Urothelium cell line (cell line): ENCODE results near the gene FANCC.
"Not testable (repeated sequence)": the region's sequence is repeated elsewhere in the genome, so short reads cannot be mapped to it uniquely, and the experiment has no call there.

Experiments
- DNase-seq: peaks from one replicate; pipeline ENCODE4 v3.0.0; 2011; ENCODE audit warnings: low spot score, mixed read lengths
- FAIRE-seq: peaks from 2 replicates; lab custom pipeline; 2011; peaks lifted over from hg19 to GRCh38; lab: Jason Lieb, UNC

Gene FANCC

DNA sequence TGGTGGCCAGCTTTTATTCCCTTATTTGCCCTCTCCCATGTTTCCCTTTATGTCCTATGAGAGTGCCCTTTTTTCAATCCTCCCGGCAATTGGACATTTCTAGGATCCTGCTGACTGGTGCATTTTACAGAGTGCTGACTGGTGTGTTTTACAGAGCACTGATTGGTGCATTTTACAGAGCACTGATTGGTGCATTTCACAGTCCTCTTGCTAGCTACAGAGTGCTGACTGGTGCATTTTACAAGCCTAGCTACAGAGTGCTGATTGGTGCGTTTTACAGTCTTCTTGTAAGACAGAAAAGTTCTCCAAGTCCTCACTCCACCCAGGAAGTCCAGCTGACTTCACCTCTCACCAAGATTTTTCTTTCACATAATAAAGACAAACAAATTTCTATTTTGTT is 15.4 kb upstream of the FANCC start:
- FAIRE-seq = no peak

GRCh38 chr9:95330720-95331404 is 13.4 kb upstream of the FANCC start:
- FAIRE-seq (no peak), DNase-seq (no peak)

More for the DNA sequence above, 15.4 kb upstream of the FANCC start:
- DNase-seq = no peak

DNA sequence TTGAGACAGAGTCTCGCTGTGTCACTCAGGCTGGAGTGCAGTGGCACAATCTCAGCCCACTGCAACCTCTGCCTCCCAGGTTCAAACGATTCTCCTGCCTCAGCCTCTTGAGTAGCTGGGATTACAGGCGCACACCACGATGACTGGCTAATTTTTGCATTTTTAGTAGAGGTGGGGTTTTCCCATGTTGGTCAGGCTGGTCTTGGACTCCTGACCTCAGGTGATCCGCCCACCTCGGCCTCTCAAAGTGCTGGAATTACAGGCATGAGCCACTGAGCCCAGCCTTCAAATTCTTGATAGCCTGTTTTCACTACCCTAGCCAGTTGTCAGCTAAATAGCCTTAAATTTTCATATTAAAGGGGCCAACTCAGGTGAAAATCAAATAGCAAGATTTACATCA is 11.6 kb upstream of the FANCC start:
- not testable (repeated sequence) for FAIRE-seq

DNA sequence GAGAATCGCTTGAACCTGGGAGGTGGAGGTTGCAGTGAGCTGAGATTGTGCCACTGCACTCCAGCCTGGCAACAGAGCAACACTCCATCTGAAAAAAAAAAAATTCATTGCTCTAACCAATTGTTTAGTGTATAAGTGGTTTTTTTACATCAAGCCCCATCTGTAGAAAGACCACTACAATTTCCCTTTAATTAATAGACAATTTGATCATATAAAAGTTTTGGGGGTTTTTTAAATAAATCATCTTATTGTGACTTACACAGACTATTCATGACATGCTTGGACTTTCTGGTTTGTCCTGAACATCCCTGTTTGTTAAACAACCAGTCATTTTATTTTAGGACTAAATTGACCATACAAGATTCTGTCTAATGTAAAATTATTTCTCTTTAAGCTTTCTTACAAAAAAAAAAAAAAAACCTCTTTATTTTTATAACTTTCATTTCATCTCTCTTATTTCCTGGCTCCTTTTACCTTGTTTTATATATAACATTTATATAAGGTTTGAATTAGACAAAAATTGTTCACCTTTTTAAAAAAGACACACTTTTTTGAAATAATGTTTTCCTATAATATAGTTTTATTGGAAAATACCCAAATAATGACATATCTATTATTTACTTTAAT is 9.8 kb upstream of the FANCC start:
- FAIRE-seq = no peak
- no peak for DNase-seq

More for the DNA sequence above, 11.6 kb upstream of the FANCC start:
- not testable (repeated sequence) for DNase-seq

GRCh38 chr9:95325221-95325620 is 7.7 kb upstream of the FANCC start:
- FAIRE-seq = no peak
- DNase-seq = no peak

- no peak for FAIRE-seq
- no peak for DNase-seq
These were observed 343 bp upstream of the FANCC start for GRCh38 chr9:95317893-95318211.

DNA sequence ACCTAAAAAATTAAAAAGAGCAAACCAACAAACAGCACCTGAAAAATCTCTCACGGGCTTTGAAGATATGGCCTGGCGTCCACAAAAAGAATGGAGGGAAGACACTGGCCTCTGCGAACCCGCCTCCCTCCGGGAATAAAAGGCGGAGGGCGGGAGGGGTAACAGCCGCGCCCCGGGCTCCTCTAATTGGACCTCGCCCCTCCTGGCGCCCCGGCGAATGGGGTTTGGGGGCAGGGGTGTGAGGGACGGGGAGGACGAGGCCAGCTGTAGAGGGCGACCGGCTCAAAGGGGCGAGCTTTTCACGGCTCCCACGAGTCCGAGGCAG is 753 bp downstream of the FANCC start:
- FAIRE-seq = no peak
- peak; percentile 92 for DNase-seq

DNA sequence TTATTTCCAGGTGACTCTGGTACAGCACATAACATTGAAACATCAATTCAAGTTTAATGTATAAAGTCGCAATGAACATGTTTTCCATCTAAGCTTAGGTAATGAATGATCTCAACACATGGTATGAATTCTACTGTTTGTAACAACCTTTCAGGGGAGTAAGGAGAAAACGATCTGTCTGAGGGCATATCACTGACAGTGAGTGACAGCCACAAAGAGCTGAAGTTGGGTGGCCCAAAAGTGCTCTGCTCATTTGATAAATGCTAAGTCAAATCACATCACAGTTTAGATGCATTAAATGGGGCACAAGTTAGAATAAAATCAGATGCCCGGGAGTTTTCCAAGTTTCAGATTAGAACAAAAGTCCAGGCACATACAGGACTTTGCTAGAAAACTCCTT is 1.2 kb downstream of the FANCC start:
- DNase-seq = no peak
- no peak for FAIRE-seq

DNA sequence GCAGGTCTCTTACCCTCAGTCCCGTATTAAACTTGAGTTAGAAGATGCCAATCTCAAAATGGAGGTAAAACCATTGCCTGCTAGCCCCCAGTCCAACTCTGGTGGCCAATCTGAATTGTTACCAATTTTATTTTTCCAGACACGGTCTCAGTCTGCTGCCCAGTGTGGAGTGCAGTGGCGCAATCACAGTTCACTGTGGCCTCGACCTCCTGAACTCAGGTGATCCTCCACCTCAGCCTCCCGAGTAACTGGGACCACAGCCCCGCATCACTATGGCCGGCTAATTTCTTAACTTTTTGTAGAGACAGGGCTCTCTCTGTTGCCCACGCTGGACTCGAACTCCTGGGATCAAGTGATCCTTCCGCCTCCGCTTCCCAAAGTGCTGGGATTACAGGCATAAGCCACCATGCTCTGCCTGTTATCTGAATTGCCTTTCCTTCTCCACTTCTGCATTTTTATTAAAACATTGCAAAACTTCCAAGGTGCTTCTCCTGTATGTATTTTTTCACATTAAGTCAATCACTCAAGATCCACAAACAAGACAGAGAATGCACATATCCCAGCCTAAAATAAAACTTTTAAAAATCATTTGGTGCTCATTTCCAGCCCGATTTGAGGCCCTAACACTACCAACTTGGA is 2.3 kb downstream of the FANCC start:
- no peak for DNase-seq
- FAIRE-seq = no peak

GRCh38 chr9:95313010-95313498 is 4.5 kb downstream of the FANCC start:
- no peak for DNase-seq
- no peak for FAIRE-seq

- no peak for FAIRE-seq
- DNase-seq = no peak
These were observed 5.5 kb downstream of the FANCC start for GRCh38 chr9:95311961-95312360.

DNA sequence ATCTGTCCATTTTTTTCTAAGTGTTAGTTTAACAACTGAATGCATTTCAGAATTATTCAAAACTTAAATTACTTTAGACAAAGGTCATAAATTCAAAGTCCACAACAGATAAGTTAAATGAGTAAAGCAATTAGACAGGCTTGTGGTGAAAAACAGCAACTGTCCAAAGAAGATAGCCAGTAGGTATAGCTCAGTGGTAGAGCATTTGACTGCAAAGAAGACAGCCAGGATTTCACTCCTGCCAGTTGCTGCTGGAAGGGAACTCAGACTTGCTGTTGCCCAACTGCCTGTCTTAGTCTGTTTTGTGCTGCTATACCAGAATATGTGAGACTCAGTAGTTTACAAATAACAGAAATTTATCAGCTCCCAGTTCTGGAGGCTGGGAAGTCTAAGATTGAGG is 10.0 kb downstream of the FANCC start:
- no peak for DNase-seq
- no peak for FAIRE-seq

DNA sequence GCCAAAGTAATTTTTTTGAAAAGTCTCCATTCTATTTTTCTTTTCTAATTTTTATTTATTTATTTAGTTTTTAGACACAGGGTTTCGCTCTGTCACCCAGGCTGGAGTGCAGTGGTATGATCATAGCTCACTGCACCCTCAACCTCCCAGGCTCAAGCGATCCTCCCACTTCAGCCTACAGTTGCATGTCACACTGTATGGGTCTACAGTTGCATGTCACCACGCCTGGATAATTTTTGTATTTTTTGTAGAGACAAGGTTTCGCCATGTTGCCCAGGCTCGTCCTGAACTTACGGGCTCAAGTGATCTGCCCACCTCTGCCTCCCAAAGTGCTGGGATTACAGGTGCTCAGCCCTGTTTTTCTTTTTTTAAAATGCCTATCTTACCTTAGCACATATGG is 10.7 kb downstream of the FANCC start:
- DNase-seq (no peak), FAIRE-seq (no peak)

DNA sequence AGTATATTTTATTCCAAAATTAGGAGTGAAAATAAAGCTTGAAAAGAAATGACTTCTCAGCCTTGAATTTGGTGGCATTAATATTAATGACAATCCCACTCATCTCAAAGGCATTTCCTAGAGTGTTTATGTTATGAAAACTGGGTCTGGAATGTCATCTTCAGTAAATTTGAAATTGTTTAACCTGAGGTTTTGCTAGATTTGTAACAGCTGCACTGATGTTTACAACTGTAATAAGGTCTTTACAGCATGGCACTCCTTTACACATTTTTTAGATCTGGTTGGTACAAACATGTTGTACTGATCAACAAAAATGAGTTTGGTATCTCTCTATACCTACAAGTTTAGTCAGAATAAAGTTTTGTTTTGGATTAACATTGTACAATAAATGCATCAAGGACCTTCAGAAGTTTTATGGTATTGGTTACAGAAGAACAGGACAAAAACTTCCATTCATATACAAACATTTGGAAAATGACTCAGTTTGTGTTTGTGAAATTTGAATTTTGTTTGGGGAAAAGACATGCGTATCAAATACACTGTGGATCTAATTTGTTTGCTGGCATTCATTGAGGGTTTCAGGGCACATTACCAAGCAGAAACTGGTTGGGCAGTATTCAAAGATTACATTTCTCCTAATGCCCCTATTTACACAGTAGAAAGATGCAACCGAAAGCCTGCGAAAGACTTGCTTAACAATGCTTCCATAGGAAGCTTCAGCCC is 11.6 kb downstream of the FANCC start:
- FAIRE-seq = no peak
- no peak for DNase-seq

- DNase-seq (no peak), FAIRE-seq (no peak)
These were observed 15.0 kb downstream of the FANCC start for GRCh38 chr9:95302479-95302878.

- DNase-seq (no peak), FAIRE-seq (no peak)
These were observed 19.7 kb downstream of the FANCC start for GRCh38 chr9:95297760-95298159.

GRCh38 chr9:95297316-95297715 is 20.2 kb downstream of the FANCC start:
- FAIRE-seq = no peak
- DNase-seq = no peak

GRCh38 chr9:95296761-95297160 is 20.7 kb downstream of the FANCC start:
- no peak for FAIRE-seq
- DNase-seq = no peak

- peak; percentile 84 for FAIRE-seq
- DNase-seq = not testable (repeated sequence)
These were observed 24.2 kb downstream of the FANCC start for GRCh38 chr9:95293296-95293695.

- FAIRE-seq = no peak
These were observed 25.3 kb downstream of the FANCC start for GRCh38 chr9:95292226-95292625.

DNA sequence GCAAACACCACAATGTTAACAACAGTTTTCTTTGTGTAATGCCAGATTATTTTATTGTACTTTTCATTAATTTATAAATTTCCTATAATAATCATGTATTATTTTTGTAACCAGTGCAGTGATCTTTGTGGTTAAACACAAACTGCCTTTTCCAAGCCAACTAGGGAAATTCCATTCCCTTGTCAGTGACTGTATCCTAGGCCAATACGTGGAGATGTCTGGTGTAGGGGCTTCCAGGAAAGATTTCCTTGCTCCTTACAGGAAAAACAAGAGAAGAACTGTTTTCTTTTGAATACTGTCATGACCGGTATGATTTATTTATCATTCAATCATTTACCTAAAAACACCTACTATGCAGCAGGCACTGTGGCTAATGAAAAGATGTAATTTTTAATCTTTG is 31.4 kb downstream of the FANCC start:
- DNase-seq (no peak), FAIRE-seq (no peak)

More at GRCh38 chr9:95292226-95292625, 25.3 kb downstream of the FANCC start:
- DNase-seq = no peak

DNA sequence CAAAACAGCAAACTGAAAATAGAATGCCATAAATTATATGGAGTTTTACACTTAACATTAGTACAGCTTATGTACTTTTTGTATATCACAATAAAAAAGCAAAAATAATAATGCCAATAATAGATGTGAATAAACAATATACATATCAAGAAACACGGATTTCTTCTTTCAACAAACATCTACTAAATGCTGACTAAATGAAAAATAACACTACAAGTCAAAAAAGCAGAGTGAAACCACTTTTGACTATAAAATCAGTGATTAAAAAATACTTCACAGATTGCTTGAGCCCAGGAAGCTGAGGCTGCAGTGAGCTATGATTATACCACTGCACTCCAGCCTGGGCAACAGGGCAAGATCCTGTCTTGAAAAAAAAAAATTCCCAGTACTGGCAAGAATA is 32.2 kb downstream of the FANCC start:
- DNase-seq (no peak), FAIRE-seq (no peak)
